ENCODE measurements around the gene IARS1. TPM values are rescaled to one million over a fixed set of nuclear protein-coding genes. Genes with fewer than 3 reads are reported as not detected.

Gene IARS1
- total and polyA plus RNA-seq, 2 of the 13 experiments (the other 11 are each of a cell fraction or from before 2014, with no cell fraction given): 55.9 to 185 TPM

GRCh38 chr9:92253656-92254055 is 39.8 kb downstream of the IARS1 start:
- in situ Hi-C loops (cut with HindIII; ENCODE audit: extremely low pct_ligation_motif_present, low pct_unique_long_range_greater_than_20kb) (no loop called here), intact Hi-C loops (cut with micrococcal nuclease; ENCODE audit: unreplicated experiment) (loop anchor here (5.0 kb wide), 1 partner anchor 34 kb away; no protein-coding TSS in a partner anchor)
- Histone ChIP-seq H3K27me3 (ENCODE audit: control insufficient read depth in 1 of 2, insufficient read depth in 2 of 2, low read length in 2 of 2) (no peaks in the 10 kb centered on the region), H4K20me1 (ENCODE audit: insufficient read depth, low read length) (peaks cover 7% of the 10 kb centered on the region; the same call in 1 of the 2 replicates), H3K9ac (ENCODE audit: insufficient read depth, low read depth, low read length) (no peak overlapping the region), H3K4me3 (replicated peaks in 1 of 3; ENCODE audit: insufficient read depth in 1 of 3, low read depth in 2 of 3, low read length in 3 of 3) (no peak overlapping the region), H3K4me1 (ENCODE audit: insufficient read depth, low read length) (peaks cover 8% of the 10 kb centered on the region), H3K36me3 (replicated peaks in 1 of 2; ENCODE audit: control insufficient read depth in 1 of 2, insufficient read depth in 2 of 2, low read length in 2 of 2) (peaks cover 40 to 91% of the 10 kb centered on the region in 2 experiments), H3K27ac (ENCODE audit: extremely low read length, insufficient read depth, low read length) (no peak overlapping the region), H3K4me2 (ENCODE audit: low read depth, low read length) (no peak overlapping the region), H3K9me3 (ENCODE audit: low read length) (no peaks in the 10 kb centered on the region), H3K79me2 (ENCODE audit: insufficient read depth, low read length) (no peaks in the 10 kb centered on the region), H2AFZ (ENCODE audit: low read length) (no peak overlapping the region)
- DNase-seq (ENCODE audit: low spot score): no peak
- WGBS (ENCODE audit: low lambda C conversion rate): 74% methylated on average over 4 of the region's 4 CpGs
- ChIA-PET POLR2A (no interaction called here), CTCF (ENCODE audit: low intra/inter-chr PET ratio, low total read pairs) (no interaction called here)
- TF ChIP-seq TERF1 (CRISPR knock-in tag; IDR thresholded peaks at IDR 0.05) (no peak), FLYWCH1 (CRISPR knock-in tag; IDR thresholded peaks at IDR 0.05) (no peak), SYNCRIP (IDR thresholded peaks at IDR 0.05; ENCODE audit: insufficient read depth, low read depth, low read length) (no peak), SCMH1 (CRISPR knock-in tag; IDR thresholded peaks at IDR 0.05; ENCODE audit: borderline replicate concordance) (no peak), ZKSCAN8 (CRISPR knock-in tag; IDR thresholded peaks at IDR 0.05; ENCODE audit: borderline replicate concordance) (no peak), PHB2 (IDR thresholded peaks at IDR 0.05; ENCODE audit: partially characterized antibody) (no peak), MYPOP (CRISPR knock-in tag; IDR thresholded peaks at IDR 0.05) (no peak), BRCA1 (CRISPR knock-in tag; IDR thresholded peaks at IDR 0.05) (no peak), SPEN (CRISPR knock-in tag; IDR thresholded peaks at IDR 0.05; ENCODE audit: low read depth) (no peak), PHF8 (CRISPR knock-in tag; IDR thresholded peaks at IDR 0.05) (no peak), ZNF124 (CRISPR knock-in tag; IDR thresholded peaks at IDR 0.05) (no peak)
- ATAC-seq: no peak
- no peak for FAIRE-seq
- BruUV-seq (replicated peaks): TSS peak; percentile 18
